Measurements from ENCODE around the gene ADIRF.

Gene ADIRF

DNA sequence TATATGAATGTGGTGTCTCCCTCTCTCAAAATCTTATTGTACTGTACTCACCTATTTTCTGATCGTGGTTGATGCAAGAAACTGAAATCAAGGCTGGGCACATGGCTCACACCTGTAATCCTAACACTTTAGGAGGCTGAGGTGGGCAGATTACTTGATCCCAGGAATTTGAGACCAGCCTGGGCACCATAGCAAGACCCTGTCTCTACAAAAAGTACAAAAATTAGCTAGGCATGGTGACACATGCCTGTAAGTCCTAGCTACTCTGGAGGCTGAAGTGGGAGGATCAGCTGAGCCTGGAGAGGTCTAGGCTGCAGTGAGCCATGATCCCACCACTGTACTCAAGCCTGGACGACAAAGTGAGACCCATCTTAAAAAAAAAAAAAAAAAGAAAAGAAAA lies 26.9 kb upstream of the ADIRF start:
- Histone ChIP-seq H3K9me2 (replicated peaks; ENCODE audit: control insufficient read depth, low read length) (no peaks in the 10 kb centered on the region), H3K4me1 (ENCODE audit: control insufficient read depth, low read length) (no peaks in the 10 kb centered on the region), H3K36me3 (ENCODE audit: control insufficient read depth, low read length) (no peaks in the 10 kb centered on the region), H3K9me3 (ENCODE audit: control insufficient read depth, insufficient read depth, low read length) (no peaks in the 10 kb centered on the region), H3K27ac (ENCODE audit: low read depth, low read length) (no peak overlapping the region), H3K4me3 (ENCODE audit: low read length) (no peak overlapping the region), H3K4me2 (ENCODE audit: low read length) (no peak overlapping the region), H3F3A (ENCODE audit: control insufficient read depth, insufficient read depth) (no peaks in the 10 kb centered on the region), H3K27me3 (ENCODE audit: control insufficient read depth, low read length) (0 out of 2 replicates have a peak, but pooled peaks cover 3% of the 10 kb centered on the region), H3K79me2 (ENCODE audit: control insufficient read depth, low read length) (no peaks in the 10 kb centered on the region), H4K20me1 (ENCODE audit: control insufficient read depth, insufficient read depth, low read depth, low read length) (no peaks in the 10 kb centered on the region)
- no peak for TF ChIP-seq EZH2phosphoT487 (IDR thresholded peaks at IDR 0.05; ENCODE audit: borderline replicate concordance, low read length)
- TF ChIP-seq CTCF (IDR thresholded peaks at IDR 0.05; ENCODE audit: low read depth, low read length, poor library complexity, severe bottlenecking): no peak

DNA sequence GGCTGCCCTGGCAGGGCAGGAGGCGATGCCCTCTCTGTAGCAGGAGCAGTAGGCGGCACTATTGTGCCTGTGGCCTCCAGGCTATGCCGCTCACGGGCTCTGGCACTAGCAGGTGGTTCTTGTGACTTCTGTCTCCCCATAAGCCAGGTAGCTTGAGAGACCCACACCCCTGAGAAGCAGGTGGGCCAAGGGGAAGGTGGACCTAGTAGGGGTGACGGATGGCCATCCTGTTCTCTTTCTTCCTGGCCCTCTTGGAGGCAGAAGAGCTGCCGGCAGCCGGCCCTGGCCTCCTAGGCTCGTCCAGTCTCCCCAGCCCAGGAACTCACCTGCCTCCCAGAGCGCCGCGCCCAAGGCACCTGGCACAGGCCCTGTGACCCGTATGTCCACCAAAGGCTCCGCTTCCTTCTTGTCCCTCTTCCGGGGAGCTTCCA lies 26.3 kb upstream of the ADIRF start:
- no peaks in the 10 kb centered on the region for H3K36me3 ChIP-seq (ENCODE audit: control insufficient read depth, low read length)
- TF ChIP-seq EZH2phosphoT487 (IDR thresholded peaks at IDR 0.05; ENCODE audit: borderline replicate concordance, low read length) (no peak), CTCF (IDR thresholded peaks at IDR 0.05; ENCODE audit: low read depth, low read length, poor library complexity, severe bottlenecking) (no peak)
- H3F3A ChIP-seq (ENCODE audit: control insufficient read depth, insufficient read depth): no peaks in the 10 kb centered on the region
- H3K79me2 ChIP-seq (ENCODE audit: control insufficient read depth, low read length): no peaks in the 10 kb centered on the region
- 0 out of 2 replicates have a peak, but pooled peaks cover 3% of the 10 kb centered on the region for H3K27me3 ChIP-seq (ENCODE audit: control insufficient read depth, low read length)
- no peaks in the 10 kb centered on the region for H3K9me2 ChIP-seq (replicated peaks; ENCODE audit: control insufficient read depth, low read length)
- H4K20me1 ChIP-seq (ENCODE audit: control insufficient read depth, insufficient read depth, low read depth, low read length): no peaks in the 10 kb centered on the region
- no peaks in the 10 kb centered on the region for H3K4me1 ChIP-seq (ENCODE audit: control insufficient read depth, low read length)
- H3K9me3 ChIP-seq (ENCODE audit: control insufficient read depth, insufficient read depth, low read length): no peaks in the 10 kb centered on the region
- H3K4me3 ChIP-seq (ENCODE audit: low read length): no peak overlapping the region
- H3K27ac ChIP-seq (ENCODE audit: low read depth, low read length): no peak overlapping the region
- H3K4me2 ChIP-seq (ENCODE audit: low read length): no peak overlapping the region

- Histone ChIP-seq H3K27me3 (ENCODE audit: control insufficient read depth, low read length) (no peaks in the 10 kb centered on the region), H3K9me2 (replicated peaks; ENCODE audit: control insufficient read depth, low read length) (no peaks in the 10 kb centered on the region), H3K4me3 (ENCODE audit: low read length) (no peak overlapping the region), H3K9me3 (ENCODE audit: control insufficient read depth, insufficient read depth, low read length) (no peaks in the 10 kb centered on the region), H3K4me2 (ENCODE audit: low read length) (no peak overlapping the region), H3K36me3 (ENCODE audit: control insufficient read depth, low read length) (no peaks in the 10 kb centered on the region), H3K79me2 (ENCODE audit: control insufficient read depth, low read length) (no peaks in the 10 kb centered on the region), H3K27ac (ENCODE audit: low read depth, low read length) (no peak overlapping the region), H3F3A (ENCODE audit: control insufficient read depth, insufficient read depth) (no peaks in the 10 kb centered on the region), H3K4me1 (ENCODE audit: control insufficient read depth, low read length) (no peaks in the 10 kb centered on the region), H4K20me1 (ENCODE audit: control insufficient read depth, insufficient read depth, low read depth, low read length) (no peaks in the 10 kb centered on the region)
- TF ChIP-seq CTCF (IDR thresholded peaks at IDR 0.05; ENCODE audit: low read depth, low read length, poor library complexity, severe bottlenecking) (no peak), EZH2phosphoT487 (IDR thresholded peaks at IDR 0.05; ENCODE audit: borderline replicate concordance, low read length) (no peak)
Measured at GRCh38 chr10:86942441-86943315, 25.6 kb upstream of the ADIRF start.
